ENCODE results near the gene SPSB4. TPM values are rescaled to one million over a fixed set of nuclear protein-coding genes. Genes with fewer than 3 reads are reported as not detected.

The SPSB4 gene
- total RNA-seq, 1 donor from 2014 or later: 1.2 TPM

DNA sequence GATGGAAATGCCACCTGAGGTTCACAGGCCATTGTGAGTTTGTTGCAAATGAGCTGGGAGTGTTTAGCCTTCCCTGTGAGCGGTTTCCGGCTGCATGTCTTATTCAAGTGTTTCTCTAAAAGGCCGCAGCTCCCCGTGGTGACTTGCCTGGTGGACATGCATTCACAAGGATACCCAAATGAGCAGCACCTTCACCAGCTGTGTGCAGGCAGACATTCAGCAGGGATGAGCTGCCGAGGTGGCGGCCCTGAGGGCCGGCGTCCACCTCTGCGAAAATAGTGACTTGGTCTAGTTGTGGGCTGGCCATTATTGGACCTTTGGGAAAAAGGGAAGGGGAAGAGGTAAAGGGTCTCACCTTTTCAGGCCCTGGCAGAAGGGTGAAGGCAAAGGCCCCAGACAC, 23.4 kb downstream of the SPSB4 start:
- DNase-seq (ENCODE audit: low spot score): no peak
- H3K9me3 Mint-ChIP-seq (ENCODE audit: unreplicated experiment): no peaks in the 10 kb centered on the region
- H3K27me3 Mint-ChIP-seq (ENCODE audit: unreplicated experiment): peaks cover 7% of the 10 kb centered on the region
- H3K27ac Mint-ChIP-seq (ENCODE audit: unreplicated experiment): no peak overlapping the region
- H3K36me3 Mint-ChIP-seq (ENCODE audit: low read depth, unreplicated experiment): no peaks in the 10 kb centered on the region
- no peak overlapping the region for H3K4me3 Mint-ChIP-seq (ENCODE audit: unreplicated experiment)
- TF ChIP-seq, protein P1, sequence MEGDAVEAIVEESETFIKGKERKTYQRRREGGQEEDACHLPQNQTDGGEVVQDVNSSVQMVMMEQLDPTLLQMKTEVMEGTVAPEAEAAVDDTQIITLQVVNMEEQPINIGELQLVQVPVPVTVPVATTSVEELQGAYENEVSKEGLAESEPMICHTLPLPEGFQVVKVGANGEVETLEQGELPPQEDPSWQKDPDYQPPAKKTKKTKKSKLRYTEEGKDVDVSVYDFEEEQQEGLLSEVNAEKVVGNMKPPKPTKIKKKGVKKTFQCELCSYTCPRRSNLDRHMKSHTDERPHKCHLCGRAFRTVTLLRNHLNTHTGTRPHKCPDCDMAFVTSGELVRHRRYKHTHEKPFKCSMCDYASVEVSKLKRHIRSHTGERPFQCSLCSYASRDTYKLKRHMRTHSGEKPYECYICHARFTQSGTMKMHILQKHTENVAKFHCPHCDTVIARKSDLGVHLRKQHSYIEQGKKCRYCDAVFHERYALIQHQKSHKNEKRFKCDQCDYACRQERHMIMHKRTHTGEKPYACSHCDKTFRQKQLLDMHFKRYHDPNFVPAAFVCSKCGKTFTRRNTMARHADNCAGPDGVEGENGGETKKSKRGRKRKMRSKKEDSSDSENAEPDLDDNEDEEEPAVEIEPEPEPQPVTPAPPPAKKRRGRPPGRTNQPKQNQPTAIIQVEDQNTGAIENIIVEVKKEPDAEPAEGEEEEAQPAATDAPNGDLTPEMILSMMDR (IDR thresholded peaks at IDR 0.05; ENCODE audit: unreplicated experiment): no peak
- peaks cover 13% of the 10 kb centered on the region for H3K4me1 Mint-ChIP-seq (ENCODE audit: unreplicated experiment)

DNA sequence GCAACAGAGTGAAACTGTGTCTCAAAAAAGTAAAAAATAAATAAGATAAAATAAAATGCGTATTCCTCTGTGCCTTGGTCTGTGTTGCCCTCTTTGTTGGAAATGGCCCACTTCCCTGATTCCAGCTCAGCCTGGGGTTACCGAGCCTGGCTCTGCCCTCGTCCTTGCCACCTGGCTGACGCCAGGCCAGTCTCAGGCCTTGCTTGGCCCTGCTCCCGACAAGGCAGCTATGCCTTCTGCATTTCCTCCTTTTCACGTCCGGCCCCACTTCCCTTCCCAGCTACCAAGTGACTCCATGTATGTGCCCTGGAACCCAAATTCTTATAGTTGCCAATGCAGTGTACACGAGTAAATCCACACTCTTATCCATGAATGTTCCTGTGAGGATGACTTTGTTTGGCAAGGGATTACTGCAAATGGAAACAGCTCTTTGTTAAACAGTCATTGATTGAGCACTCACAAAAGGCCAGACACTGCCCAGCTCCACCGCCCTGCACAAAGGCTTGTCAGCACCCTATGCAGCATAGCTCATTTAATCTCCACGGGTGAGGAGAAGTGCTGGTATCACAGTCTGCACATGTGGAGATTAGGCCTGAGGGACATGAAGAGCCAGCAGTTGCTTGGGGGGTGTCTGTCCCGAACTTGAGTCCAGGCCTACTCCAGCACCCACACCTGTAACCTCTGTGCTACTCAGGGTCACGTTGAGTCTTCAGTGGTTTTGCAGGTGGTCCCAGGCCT, 25.1 kb downstream of the SPSB4 start:
- DNase-seq (ENCODE audit: low spot score): no peak
- H3K9me3 Mint-ChIP-seq (ENCODE audit: unreplicated experiment): no peaks in the 10 kb centered on the region
- H3K36me3 Mint-ChIP-seq (ENCODE audit: low read depth, unreplicated experiment): no peaks in the 10 kb centered on the region
- peaks cover 13% of the 10 kb centered on the region for H3K4me1 Mint-ChIP-seq (ENCODE audit: unreplicated experiment)
- H3K27me3 Mint-ChIP-seq (ENCODE audit: unreplicated experiment): peaks cover 10% of the 10 kb centered on the region
- peak overlapping the region; percentile 20 for H3K27ac Mint-ChIP-seq (ENCODE audit: unreplicated experiment)
- H3K4me3 Mint-ChIP-seq (ENCODE audit: unreplicated experiment): no peak overlapping the region
- TF ChIP-seq, protein P1 (IDR thresholded peaks at IDR 0.05; ENCODE audit: unreplicated experiment): no peak

DNA sequence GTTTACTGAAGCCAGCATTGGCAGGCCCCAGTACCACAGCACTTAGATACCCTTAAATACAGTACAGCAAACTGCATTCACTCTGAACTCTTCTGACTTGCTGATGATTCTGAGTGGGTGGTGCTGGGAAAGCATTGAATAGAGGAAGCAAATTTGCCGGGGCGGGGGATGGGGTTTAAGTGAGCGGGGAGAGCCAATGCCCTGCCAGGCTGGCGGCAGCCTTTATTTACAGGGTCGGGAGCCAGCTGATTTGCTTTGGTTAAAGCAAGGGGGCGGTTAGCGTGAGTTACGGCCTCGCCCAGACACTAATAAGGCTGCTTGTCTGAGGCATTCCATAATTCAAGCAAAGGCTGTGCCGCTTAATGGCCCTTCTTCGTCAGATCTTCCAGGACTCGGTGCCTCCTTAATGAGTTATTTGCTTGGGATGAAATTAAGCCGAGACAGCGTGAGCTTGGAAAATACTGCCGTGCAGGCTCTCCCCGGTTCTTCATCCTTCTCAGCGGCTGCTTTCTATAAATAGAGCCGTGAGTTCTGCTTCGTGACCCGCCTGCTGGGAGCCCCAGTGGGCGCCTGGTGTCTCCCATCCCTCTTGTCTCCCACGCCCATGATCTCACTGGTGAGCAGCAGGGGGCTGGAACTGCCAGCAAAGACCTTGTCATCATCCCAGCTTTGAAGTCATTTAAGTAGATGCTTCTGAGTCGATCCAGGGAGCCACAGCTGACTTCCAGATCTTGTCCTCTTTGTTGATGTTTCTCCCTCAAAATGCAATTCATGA, 25.8 kb downstream of the SPSB4 start:
- Mint-ChIP-seq H3K4me3 (ENCODE audit: unreplicated experiment) (no peak overlapping the region), H3K4me1 (ENCODE audit: unreplicated experiment) (peaks cover 13% of the 10 kb centered on the region), H3K9me3 (ENCODE audit: unreplicated experiment) (no peaks in the 10 kb centered on the region), H3K27ac (ENCODE audit: unreplicated experiment) (no peak overlapping the region), H3K27me3 (ENCODE audit: unreplicated experiment) (peaks cover 10% of the 10 kb centered on the region), H3K36me3 (ENCODE audit: low read depth, unreplicated experiment) (no peaks in the 10 kb centered on the region)
- DNase-seq (ENCODE audit: low spot score): no peak
- TF ChIP-seq, protein P1 (IDR thresholded peaks at IDR 0.05; ENCODE audit: unreplicated experiment): no peak

DNA sequence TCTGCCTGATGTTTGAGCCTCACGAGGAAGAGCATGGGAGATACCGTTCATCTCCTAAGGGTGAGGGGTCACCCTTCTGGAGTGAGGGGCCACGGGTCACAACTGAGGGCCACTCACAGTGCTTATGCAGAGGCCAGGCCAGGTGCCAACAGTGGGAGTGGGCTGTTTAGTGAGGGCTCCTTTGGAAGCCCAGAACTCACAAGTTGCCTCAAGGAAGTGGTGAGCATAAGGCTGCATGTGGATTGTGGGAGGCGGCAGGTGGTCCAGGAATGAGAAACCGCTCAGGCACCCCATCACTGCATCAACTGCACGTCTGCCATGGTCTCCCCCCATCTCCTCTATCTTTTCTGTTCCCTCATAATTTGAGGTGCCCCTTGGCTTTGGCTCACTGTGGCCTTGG, 26.5 kb downstream of the SPSB4 start:
- Mint-ChIP-seq H3K36me3 (ENCODE audit: low read depth, unreplicated experiment) (no peaks in the 10 kb centered on the region), H3K9me3 (ENCODE audit: unreplicated experiment) (no peaks in the 10 kb centered on the region), H3K27me3 (ENCODE audit: unreplicated experiment) (peaks cover 10% of the 10 kb centered on the region), H3K4me1 (ENCODE audit: unreplicated experiment) (peaks cover 13% of the 10 kb centered on the region), H3K27ac (ENCODE audit: unreplicated experiment) (no peak overlapping the region), H3K4me3 (ENCODE audit: unreplicated experiment) (no peak overlapping the region)
- no peak for DNase-seq (ENCODE audit: low spot score)
- TF ChIP-seq, protein P1 (IDR thresholded peaks at IDR 0.05; ENCODE audit: unreplicated experiment): no peak

DNA sequence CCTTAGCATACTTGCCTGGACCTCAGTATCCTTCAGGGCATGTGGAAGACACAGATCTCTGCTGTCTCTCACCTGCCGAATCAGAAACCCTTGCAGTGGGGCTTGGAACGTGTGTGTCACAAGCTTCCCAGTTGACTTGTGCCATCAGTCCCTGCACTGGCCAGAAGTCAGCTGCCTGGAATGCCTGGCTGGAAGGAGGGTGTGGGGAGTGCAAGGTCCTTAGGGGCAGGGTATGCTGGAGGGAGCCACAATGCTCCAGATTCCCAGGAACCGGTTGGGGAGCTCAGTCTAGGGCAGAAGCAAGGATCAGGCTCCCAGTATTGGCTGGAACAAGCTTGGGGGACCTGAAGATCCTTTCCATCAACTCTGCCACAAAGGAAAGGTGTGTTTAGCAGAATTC, 27.1 kb downstream of the SPSB4 start:
- no peak for DNase-seq (ENCODE audit: low spot score)
- Mint-ChIP-seq H3K36me3 (ENCODE audit: low read depth, unreplicated experiment) (no peaks in the 10 kb centered on the region), H3K27me3 (ENCODE audit: unreplicated experiment) (peaks cover 14% of the 10 kb centered on the region), H3K27ac (ENCODE audit: unreplicated experiment) (no peak overlapping the region), H3K9me3 (ENCODE audit: unreplicated experiment) (no peaks in the 10 kb centered on the region), H3K4me1 (ENCODE audit: unreplicated experiment) (peaks cover 13% of the 10 kb centered on the region), H3K4me3 (ENCODE audit: unreplicated experiment) (no peak overlapping the region)
- TF ChIP-seq, protein P1 (IDR thresholded peaks at IDR 0.05; ENCODE audit: unreplicated experiment): no peak

All from endothelial cell (in vitro differentiated cells).